Vagina (tissue), 2 donors: ENCODE measurements around the gene CCNK. TPM values are rescaled to one million over a fixed set of nuclear protein-coding genes. Genes with fewer than 3 reads are reported as not detected.

Experiments
- DNase-seq, 2 donors: peaks; one replicate each; pipeline ENCODE4 v3.0.0-alpha.2; 2017; ENCODE audit errors: extremely low spot score in 2 of 2
- H3K27ac ChIP-seq: fragments of 200-600 bp; sonication (generic); one replicate; pipeline ENCODE4 v1.5.1; 2019
- H3K27me3 ChIP-seq: fragments of 200-600 bp; sonication (generic); one replicate; pipeline ENCODE4 v1.5.1; 2019
- H3K36me3 ChIP-seq, 2 donors: fragments of 200-600 bp; sonication (generic); one replicate each; pipeline ENCODE4 v1.5.1; 2017 to 2019
- H3K4me1 ChIP-seq: fragments of 200-600 bp; sonication (generic); one replicate; pipeline ENCODE4 v1.5.1; 2019
- H3K4me3 ChIP-seq, 2 donors: fragments of 200-600 bp; sonication (generic); 1 replicate in 1 of 2; 2 replicates in 1 of 2; pipeline ENCODE4 v1.5.1; 2016 to 2019
- H3K9me3 ChIP-seq: fragments of 200-600 bp; sonication (generic); one replicate; pipeline ENCODE4 v1.5.1; 2019
- CTCF ChIP-seq, 3 experiments: fragments of 450-650 bp in 2 of 3; fragments of 200-600 bp in 1 of 3; sonication (generic) in 1 of 3; IDR thresholded peaks; one replicate each; pipeline ENCODE4 v1.5.1; 2017 to 2019; ENCODE audit warnings: antibody characterized with exemption in 3 of 3, mild to moderate bottlenecking in 2 of 3, moderate library complexity in 2 of 3
- POLR2A ChIP-seq, 2 donors: fragments of 450-650 bp; IDR thresholded peaks; one replicate each; pipeline ENCODE4 v1.6.1; 2017; ENCODE audit warnings: antibody characterized with exemption in 2 of 2, mild to moderate bottlenecking in 2 of 2, moderate library complexity in 2 of 2
- POLR2AphosphoS5 ChIP-seq, 2 donors: sonication (generic); formaldehyde crosslinking; IDR thresholded peaks; one replicate each; pipeline ENCODE4 v1.9.0; 2017; ENCODE audit warnings: antibody characterized with exemption in 2 of 2, mild to moderate bottlenecking in 2 of 2, low read depth in 1 of 2; ENCODE audit not compliant: insufficient read depth in 1 of 2
- intact Hi-C: fragments of 100-400 bp; cut with DNase I; formaldehyde crosslinking; loops from one replicate; pipeline ENCODE4 v1.15.1; 2023
- total RNA-seq: library from RNA; depleted of rRNA; stranded (reverse); fragments of >200 nt; gene quantifications from one replicate; pipeline ENCODE4 v1.2.3, GENCODE V29; 2016

Gene CCNK
- total RNA-seq, 1 donor from 2014 or later: 27.5 TPM

- Histone ChIP-seq H3K27ac (no peak overlapping the region), H3K36me3 (peaks cover 0 to 26% of the 10 kb centered on the region in 2 donors), H3K9me3 (no peaks in the 10 kb centered on the region), H3K27me3 (no peaks in the 10 kb centered on the region), H3K4me1 (peaks cover 21% of the 10 kb centered on the region), H3K4me3 (no peak overlapping the region)
- TF ChIP-seq CTCF (IDR thresholded peaks at IDR 0.05) (no peak), POLR2A (IDR thresholded peaks at IDR 0.05) (no peak), POLR2AphosphoS5 (IDR thresholded peaks at IDR 0.05; ENCODE audit: insufficient read depth in 1 of 2, low read depth in 1 of 2) (no peak)
- intact Hi-C loops: no loop called here
- DNase-seq: no peak
Measured at GRCh38 chr14:99514552-99515300, 33.5 kb downstream of the CCNK start.

- Histone ChIP-seq H3K27me3 (no peaks in the 10 kb centered on the region), H3K36me3 (peaks cover 0 to 20% of the 10 kb centered on the region in 2 donors), H3K27ac (no peak overlapping the region), H3K4me1 (peaks cover 20% of the 10 kb centered on the region), H3K9me3 (no peaks in the 10 kb centered on the region), H3K4me3 (no peak overlapping the region)
- no peak for DNase-seq
- TF ChIP-seq CTCF (IDR thresholded peaks at IDR 0.05): no peak
- no peak for TF ChIP-seq POLR2AphosphoS5 (IDR thresholded peaks at IDR 0.05; ENCODE audit: insufficient read depth in 1 of 2, low read depth in 1 of 2)
- no peak for TF ChIP-seq POLR2A (IDR thresholded peaks at IDR 0.05)
- intact Hi-C loops: no loop called here
Measured at GRCh38 chr14:99515301-99516155, 34.3 kb downstream of the CCNK start.

GRCh38 chr14:99516156-99516870 is 35.1 kb downstream of the CCNK start:
- no peak overlapping the region for H3K27ac ChIP-seq
- intact Hi-C loops: no loop called here
- H3K9me3 ChIP-seq: no peaks in the 10 kb centered on the region
- H3K4me3 ChIP-seq: no peak overlapping the region
- H3K27me3 ChIP-seq: no peaks in the 10 kb centered on the region
- peaks cover 0 to 17% of the 10 kb centered on the region in 2 donors for H3K36me3 ChIP-seq
- peaks cover 12% of the 10 kb centered on the region for H3K4me1 ChIP-seq
- no peak for TF ChIP-seq POLR2AphosphoS5 (IDR thresholded peaks at IDR 0.05; ENCODE audit: insufficient read depth in 1 of 2, low read depth in 1 of 2)
- TF ChIP-seq POLR2A (IDR thresholded peaks at IDR 0.05): no peak
- no peak for TF ChIP-seq CTCF (IDR thresholded peaks at IDR 0.05)
- no peak for DNase-seq

GRCh38 chr14:99516871-99517642 is 35.8 kb downstream of the CCNK start:
- TF ChIP-seq POLR2AphosphoS5 (IDR thresholded peaks at IDR 0.05; ENCODE audit: insufficient read depth in 1 of 2, low read depth in 1 of 2) (no peak), POLR2A (IDR thresholded peaks at IDR 0.05) (no peak), CTCF (IDR thresholded peaks at IDR 0.05) (no peak)
- Histone ChIP-seq H3K36me3 (peaks cover 0 to 12% of the 10 kb centered on the region in 2 donors), H3K27me3 (no peaks in the 10 kb centered on the region), H3K4me3 (no peak overlapping the region), H3K9me3 (no peaks in the 10 kb centered on the region), H3K4me1 (peaks cover 9% of the 10 kb centered on the region), H3K27ac (no peak overlapping the region)
- no peak for DNase-seq
- intact Hi-C loops: no loop called here
